NCI-H526 treated with DMSO at 0.1 percent for 48 hours (cell line): ENCODE results near the gene KCNIP4.

ENCODE experiments used
- DNase-seq: peaks from one replicate; lab custom pipeline; 2025; lab: John Stamatoyannopoulos, UW

KCNIP4 gene

DNA sequence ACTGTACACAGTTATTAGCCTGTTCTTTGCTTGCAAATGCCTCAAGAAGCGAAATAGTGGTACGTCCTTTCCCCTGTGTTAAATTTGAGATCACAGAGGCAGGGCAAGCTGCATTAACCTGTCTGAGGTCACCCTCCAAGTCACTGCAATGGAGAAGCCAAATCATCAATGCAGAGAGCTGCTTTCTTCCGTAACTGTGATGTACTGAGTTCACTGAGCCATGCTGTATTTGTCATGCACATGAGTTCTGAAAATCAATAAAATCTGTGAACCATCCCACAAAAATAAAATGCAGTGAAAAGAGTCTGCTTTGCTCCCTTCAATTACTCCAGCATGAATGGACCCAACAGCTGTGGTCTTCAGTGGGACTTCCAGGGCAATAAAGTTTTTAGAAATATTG, 393.5 kb downstream of the KCNIP4 start:
- no peak for DNase-seq

- no peak for DNase-seq
Measured at GRCh38 chr4:21554500-21554899, 394.1 kb downstream of the KCNIP4 start.

DNA sequence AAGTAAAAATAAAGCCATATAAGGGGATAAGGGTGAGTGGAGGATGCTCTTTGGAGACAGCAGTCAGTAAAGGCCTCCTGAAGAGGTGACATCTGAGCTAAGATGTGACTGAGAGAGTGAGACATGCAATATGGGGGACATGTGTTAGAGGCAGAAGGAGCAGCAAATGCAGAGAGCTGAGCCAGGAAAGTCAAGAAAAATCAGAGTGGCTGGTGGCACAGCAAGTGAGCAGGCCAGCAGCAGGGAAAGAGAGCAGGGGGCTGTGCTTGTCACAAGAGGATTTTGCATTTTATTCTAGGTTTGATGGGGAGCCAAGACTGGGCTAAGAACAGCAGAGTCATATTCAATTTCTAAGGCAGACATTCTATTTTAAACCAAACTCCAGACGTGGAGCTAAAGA, 394.5 kb downstream of the KCNIP4 start:
- no peak for DNase-seq

DNA sequence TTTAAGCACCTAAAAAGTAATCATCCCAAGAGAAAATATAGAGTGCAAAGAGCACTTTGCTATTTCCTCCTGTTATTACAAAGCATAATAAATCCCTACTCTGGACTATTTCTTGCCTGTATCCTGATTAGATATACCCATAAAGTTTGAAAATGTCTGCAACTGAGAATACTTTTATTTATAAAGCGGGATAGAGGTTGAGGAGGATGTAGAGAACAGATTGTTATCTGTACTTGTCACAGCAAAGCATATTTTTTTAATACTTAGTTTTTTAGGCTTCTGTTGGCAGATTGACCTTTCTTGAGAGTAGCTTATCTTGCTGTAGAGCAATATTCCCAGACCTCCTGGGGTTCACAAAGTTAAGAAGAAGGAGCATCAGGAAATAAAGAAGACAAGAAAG, 396.1 kb downstream of the KCNIP4 start:
- no peak for DNase-seq

GRCh38 chr4:21544955-21545354, 403.6 kb downstream of the KCNIP4 start:
- no peak for DNase-seq

- no peak for DNase-seq
Measured at GRCh38 chr4:21544415-21544814, 404.2 kb downstream of the KCNIP4 start.

DNA sequence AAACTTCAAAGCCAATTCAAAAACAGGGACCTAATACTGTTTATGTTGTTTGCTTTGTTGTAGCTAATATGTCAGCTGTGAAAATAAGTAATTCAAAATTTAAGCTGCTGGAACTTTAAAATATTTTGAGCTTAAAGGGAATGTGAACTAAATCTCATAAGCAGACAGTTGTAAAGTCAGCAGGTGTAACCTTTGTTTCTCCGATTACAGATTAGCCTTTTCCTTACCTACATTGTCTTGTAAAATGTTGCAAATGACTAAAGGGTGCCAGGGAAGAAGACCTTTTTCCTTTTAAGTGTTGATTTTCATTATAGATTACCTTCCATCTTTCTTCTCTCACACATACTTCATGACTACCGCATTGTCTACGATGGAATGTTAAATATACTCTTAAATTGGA, 405.1 kb downstream of the KCNIP4 start:
- no peak for DNase-seq

DNA sequence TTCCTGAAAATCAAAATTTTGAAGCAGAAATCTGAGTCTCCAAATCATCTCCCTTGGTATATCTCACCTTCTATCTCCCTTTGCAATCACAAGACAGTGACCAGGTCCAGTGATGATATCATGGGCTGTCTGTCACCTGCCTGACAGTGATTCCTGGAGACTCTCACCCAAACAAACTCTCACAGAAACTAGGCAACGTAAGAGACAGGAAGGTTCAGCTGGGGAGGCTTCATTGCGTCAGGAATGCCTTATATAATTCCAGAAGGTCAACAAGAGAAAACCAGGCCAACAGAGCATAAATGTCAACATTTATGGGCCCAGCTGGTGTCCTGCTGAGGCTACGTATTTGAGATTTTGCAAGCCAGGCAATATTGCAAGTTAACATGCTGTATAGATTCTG, 412.7 kb downstream of the KCNIP4 start:
- DNase-seq: no peak

GRCh38 chr4:21531048-21531447, 417.5 kb downstream of the KCNIP4 start:
- no peak for DNase-seq

DNA sequence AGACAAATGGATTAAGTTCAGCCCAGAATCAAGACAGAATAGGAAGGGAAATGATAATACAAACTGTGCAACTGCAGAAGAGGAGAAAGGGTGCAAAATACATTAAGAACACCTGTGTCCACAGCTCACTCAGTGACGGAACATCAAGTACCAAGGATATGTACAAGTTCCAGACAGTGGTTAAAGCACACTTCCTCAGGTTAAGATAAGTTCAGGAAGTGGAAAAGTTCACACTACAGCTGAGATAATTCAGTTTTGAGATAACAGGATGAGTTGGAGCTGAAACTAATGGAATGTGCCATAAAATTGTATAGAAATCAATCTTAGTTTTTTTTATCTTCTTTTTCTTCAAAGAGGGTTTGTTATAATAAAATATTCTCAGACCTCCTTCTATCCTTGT, 419.4 kb downstream of the KCNIP4 start:
- no peak for DNase-seq

DNA sequence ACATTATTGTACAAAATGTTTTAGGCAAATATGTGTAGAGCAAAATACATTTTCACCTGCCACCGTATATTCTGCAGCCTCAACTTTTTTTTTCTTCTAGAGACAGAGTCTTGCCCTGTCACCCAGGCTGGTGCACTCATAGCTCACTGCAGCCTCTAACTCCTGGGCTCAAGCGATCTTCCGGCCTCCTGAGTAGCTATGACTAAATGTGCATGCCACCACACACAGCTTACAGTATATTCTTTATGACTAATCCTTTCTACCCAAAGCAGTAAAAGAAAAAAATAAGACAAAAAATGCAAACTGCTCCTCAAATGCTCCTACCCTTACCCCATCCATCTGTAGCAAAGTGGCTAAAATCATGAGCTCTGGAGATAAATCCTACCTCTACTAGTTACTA, 426.3 kb downstream of the KCNIP4 start:
- DNase-seq: no peak

- no peak for DNase-seq
Measured at GRCh38 chr4:21517126-21517859, 431.3 kb downstream of the KCNIP4 start.

DNA sequence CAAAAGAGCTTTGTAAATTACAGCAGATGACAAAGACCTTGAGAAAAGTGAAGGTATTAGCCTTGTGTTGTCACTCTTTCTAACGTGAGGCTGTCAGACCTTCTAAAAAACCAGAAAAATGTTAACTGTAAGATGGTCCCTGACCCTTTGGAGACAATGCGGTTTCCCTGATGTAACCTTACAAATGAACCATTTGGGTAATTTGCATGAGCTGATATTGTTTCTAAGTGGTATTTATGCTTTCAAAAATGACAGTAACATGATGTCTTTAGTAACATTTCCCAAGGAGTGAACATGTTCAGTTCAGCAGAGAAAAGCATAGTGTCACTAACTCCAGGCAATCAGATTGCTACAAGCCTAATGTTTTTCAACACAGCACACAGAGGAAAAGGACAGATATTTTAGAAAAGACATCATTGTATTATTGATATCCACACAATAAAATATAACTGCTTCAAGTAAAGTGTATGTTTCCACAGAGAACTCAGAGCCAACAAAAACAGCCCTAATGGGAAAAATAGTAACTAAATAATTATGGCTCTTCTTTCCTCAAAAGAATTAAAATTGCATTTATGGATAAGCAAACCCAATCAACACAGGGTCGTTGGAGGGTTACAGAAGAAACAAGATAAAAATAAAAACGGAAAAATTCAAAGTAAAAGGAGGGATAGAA, 434.4 kb downstream of the KCNIP4 start:
- no peak for DNase-seq

- peak; percentile 28 for DNase-seq
Measured at GRCh38 chr4:21512353-21512752, 436.2 kb downstream of the KCNIP4 start.

DNA sequence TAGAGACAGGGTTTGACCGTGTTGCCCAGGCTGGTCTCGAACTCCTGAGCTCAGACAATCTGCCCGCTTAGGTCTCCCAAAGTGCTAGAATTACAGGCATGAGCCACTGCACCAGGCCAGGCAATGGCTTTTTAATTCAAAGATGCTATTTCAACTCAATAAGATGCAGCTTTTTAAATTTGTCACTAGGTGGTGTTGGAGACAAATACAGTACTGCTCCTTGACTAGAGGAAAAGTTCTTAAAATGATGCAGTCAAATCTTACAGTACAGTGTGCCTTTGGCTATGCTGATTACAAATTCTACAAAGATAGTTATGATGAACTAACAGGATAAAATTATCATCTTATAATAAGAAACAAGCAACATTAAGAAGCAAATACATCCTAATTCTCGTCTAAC, 441.1 kb downstream of the KCNIP4 start:
- DNase-seq: peak; percentile 23

- no peak for DNase-seq
Measured at GRCh38 chr4:21490682-21491081, 457.9 kb downstream of the KCNIP4 start.

DNA sequence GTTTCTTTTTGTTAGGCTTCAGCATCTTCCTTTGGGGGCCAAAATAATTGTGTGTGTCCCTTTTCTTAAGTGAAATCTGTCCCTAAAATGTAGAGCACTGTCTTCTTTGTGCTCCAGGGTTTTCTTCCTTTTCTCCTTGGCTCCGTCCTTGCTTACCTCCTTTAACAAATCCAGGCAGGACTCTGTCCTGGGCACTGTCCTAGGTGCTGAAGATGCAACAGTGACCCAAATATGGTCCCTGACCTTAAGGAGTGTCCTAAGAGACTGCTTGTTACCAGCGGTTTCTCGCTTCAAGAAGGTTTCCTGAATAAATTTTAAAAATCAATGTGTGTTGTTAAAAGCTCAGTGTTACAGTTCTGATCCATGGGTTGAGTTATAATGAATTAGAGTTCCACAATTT, 471.8 kb downstream of the KCNIP4 start:
- no peak for DNase-seq

- DNase-seq: no peak
Measured at GRCh38 chr4:21474195-21474594, 474.4 kb downstream of the KCNIP4 start.

DNA sequence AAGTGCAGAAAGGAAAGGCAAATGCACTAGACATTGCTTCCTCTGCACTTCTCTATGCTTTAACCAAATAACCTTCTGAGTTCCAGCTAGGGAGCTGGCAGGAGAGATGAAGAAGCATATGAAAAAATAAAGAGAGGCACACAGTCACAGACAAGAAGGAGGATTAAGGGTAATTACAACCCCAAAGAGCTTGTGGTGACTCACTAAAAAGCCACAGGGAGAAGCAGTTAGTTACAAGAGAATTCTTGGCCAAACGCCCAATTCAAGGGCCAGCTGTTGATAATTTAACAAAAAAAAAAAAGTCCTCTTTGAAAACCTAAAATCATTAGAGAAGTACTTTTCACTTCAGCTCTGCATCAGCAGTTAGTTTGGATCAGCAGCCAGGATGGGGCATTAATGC, 478.0 kb downstream of the KCNIP4 start:
- DNase-seq: no peak

DNA sequence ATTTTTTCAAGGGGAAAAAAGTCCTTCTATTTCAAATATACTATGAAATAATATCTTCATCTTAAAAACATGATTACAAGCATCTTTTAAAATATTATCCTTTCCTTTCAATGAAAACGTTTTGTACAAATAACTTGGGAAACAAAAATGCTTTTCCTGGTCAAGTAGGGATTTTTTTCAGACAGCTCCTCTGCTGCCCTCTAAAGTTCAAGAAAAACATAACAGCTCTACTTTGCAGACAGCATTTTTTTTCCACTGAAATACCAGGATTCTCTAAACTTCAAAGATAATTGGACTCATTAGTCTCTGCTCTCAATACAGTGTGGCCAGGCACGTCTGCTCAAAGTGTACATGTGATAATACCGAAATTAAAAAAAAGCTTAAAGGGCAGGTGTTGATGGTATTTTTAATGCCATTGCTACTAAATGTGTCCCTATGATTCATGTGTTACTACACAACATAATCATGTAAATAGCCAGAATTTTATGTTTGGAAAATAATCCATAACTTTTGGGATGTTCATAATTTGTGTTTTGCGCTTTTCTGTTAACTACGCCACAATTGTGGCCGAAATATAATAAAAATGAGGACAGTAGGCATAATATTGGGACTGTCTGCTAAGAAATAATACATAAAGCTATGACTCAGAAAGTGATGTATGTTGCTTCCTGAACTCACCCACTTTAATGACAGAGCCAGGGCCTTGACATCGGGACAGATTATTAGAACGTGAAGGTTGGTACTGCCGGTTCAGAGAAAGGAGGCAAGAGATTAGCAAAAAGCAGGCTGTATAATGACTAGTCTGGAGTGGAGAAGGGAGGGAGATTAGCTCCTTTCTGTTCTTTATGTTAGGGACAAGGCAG, 478.9 kb downstream of the KCNIP4 start:
- no peak for DNase-seq

- no peak for DNase-seq
Measured at GRCh38 chr4:21467551-21467950, 481.0 kb downstream of the KCNIP4 start.

DNA sequence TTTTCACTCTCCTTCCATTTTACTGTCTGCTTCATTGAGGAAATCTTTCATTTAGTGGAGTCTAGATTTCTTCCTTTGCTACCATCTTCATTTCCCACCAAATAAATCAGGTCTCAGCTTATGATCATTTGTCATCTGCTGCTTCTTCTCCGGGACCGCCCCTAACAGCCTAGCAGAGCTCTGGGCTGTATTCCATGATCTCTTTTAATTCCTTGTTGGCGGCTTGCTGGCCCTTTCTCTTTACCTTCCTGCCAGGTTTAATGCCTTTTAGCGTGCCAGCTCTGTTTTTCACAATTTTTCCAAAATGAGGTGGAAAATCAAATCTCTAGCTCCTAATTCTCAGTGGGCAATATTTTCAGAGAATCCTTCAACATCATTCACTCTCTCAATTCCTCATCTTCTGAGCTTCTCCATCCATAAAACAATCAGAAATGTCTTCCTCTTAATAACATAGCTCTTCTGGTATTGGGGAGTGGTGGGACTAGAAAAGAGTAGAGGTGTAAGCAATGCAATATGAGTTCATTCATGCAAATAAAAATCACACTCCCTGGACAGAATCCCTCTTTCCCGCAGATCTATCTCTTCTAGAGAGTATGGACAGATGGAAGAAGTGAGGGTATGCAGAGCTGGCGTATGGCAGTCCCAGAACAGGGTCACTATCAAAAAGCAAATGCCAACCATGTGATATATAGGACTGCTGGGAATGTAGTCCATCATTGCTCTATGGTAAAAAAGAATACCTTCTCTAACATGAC, 491.3 kb downstream of the KCNIP4 start:
- DNase-seq: no peak
